WTC11 (cell line): ENCODE results near the gene ALK.

Experiments
- CTCF ChIP-seq: fragments of 200-600 bp; IDR thresholded peaks from 2 replicates; pipeline ENCODE4 v1.8.0; 2022; ENCODE audit warnings: antibody characterized with exemption
- ETV6 ChIP-seq: sonication (generic); formaldehyde crosslinking; IDR thresholded peaks from 2 replicates; pipeline ENCODE4 v1.8.1; 2022; ENCODE audit warnings: mild to moderate bottlenecking, missing genetic modification reagents
- GABPB1 ChIP-seq: sonication (generic); formaldehyde crosslinking; IDR thresholded peaks from 2 replicates; pipeline ENCODE4 v1.8.1; 2023; ENCODE audit warnings: mild to moderate bottlenecking, missing genetic modification reagents
- PRDM15 ChIP-seq: sonication (generic); formaldehyde crosslinking; IDR thresholded peaks from 2 replicates; pipeline ENCODE4 v1.8.0; 2022; ENCODE audit warnings: missing genetic modification reagents
- RELA ChIP-seq: sonication (generic); formaldehyde crosslinking; IDR thresholded peaks from 2 replicates; pipeline ENCODE4 v1.8.1; 2022; ENCODE audit warnings: missing genetic modification reagents, mild to moderate bottlenecking, borderline replicate concordance
- SMAD3 ChIP-seq: sonication (generic); formaldehyde crosslinking; IDR thresholded peaks from 2 replicates; pipeline ENCODE4 v1.8.0; 2022; ENCODE audit warnings: missing genetic modification reagents, mild to moderate bottlenecking, borderline replicate concordance
- TF ChIP-seq, protein P1 (sequence below): sonication (generic); formaldehyde crosslinking; IDR thresholded peaks from 2 replicates; pipeline ENCODE4 v1.8.0; 2022; ENCODE audit warnings: mild to moderate bottlenecking, missing genetic modification reagents

- TF ChIP-seq GABPB1 (CRISPR knock-in tag) = no peak
- TF ChIP-seq SMAD3 (CRISPR knock-in tag) = no peak
- no peak for TF ChIP-seq RELA (CRISPR knock-in tag)
- TF ChIP-seq, protein P1, sequence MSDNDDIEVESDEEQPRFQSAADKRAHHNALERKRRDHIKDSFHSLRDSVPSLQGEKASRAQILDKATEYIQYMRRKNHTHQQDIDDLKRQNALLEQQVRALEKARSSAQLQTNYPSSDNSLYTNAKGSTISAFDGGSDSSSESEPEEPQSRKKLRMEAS (CRISPR knock-in tag) = no peak
- no peak for TF ChIP-seq ETV6
- no peak for TF ChIP-seq CTCF
- TF ChIP-seq PRDM15 = no peak
Observed at GRCh38 chr2:29817801-29818680, 103.3 kb downstream of the ALK start.
